Measurements from ENCODE around the gene RARRES1. TPM values are rescaled to one million over a fixed set of nuclear protein-coding genes. Genes with fewer than 3 reads are reported as not detected.
A peak's percentile ranks its signal among the peaks of the same experiment; 100 is the strongest.

The RARRES1 gene
- total and polyA plus RNA-seq, 2 donors, result 2.4 to 7.3 TPM

GRCh38 chr3:158668506-158668905, 63.8 kb downstream of the RARRES1 start:
- H3K27me3 ChIP-seq (ENCODE audit: control insufficient read depth in 2 of 2, insufficient read depth in 1 of 2, low read length in 1 of 2), result no peaks in the 10 kb centered on the region
- H3K9me3 ChIP-seq (ENCODE audit: control insufficient read depth in 2 of 2, insufficient read depth in 1 of 2, low read length in 1 of 2), result no peaks in the 10 kb centered on the region
- DNase-seq (ENCODE audit: low read depth in 6 of 9, low spot score in 9 of 9), result no peak
- H3K4me1 ChIP-seq (ENCODE audit: control insufficient read depth in 2 of 2, insufficient read depth in 2 of 2, low read length in 2 of 2), result peaks cover 4 to 12% of the 10 kb centered on the region in 2 donors
- WGBS, result 96% methylated on average over 2 of the region's 2 CpGs
- no peak overlapping the region for H3K27ac ChIP-seq (ENCODE audit: low read depth in 1 of 2, low read length in 1 of 2)
- peaks cover 7 to 56% of the 10 kb centered on the region in 2 donors for H3K36me3 ChIP-seq (ENCODE audit: control insufficient read depth in 2 of 2, insufficient read depth in 2 of 2, low read length in 1 of 2)
- no peak overlapping the region for H3K4me3 ChIP-seq (ENCODE audit: low read length in 2 of 2)

GRCh38 chr3:158666416-158666815, 65.8 kb downstream of the RARRES1 start:
- no peak for DNase-seq (ENCODE audit: low read depth in 6 of 9, low spot score in 9 of 9)
- H3K27ac ChIP-seq (ENCODE audit: low read depth in 1 of 2, low read length in 1 of 2), result no peak overlapping the region
- 97% methylated on average over 3 of the region's 3 CpGs for WGBS
- H3K36me3 ChIP-seq (ENCODE audit: control insufficient read depth in 2 of 2, insufficient read depth in 2 of 2, low read length in 1 of 2), result peaks cover 7 to 62% of the 10 kb centered on the region in 2 donors
- no peaks in the 10 kb centered on the region for H3K9me3 ChIP-seq (ENCODE audit: control insufficient read depth in 2 of 2, insufficient read depth in 1 of 2, low read length in 1 of 2)
- no peaks in the 10 kb centered on the region for H3K4me1 ChIP-seq (ENCODE audit: control insufficient read depth in 2 of 2, insufficient read depth in 2 of 2, low read length in 2 of 2)
- H3K4me3 ChIP-seq (ENCODE audit: low read length in 2 of 2), result no peak overlapping the region
- no peaks in the 10 kb centered on the region for H3K27me3 ChIP-seq (ENCODE audit: control insufficient read depth in 2 of 2, insufficient read depth in 1 of 2, low read length in 1 of 2)

GRCh38 chr3:158663832-158664231, 68.4 kb downstream of the RARRES1 start:
- Histone ChIP-seq H3K4me1 (ENCODE audit: control insufficient read depth in 2 of 2, insufficient read depth in 2 of 2, low read length in 2 of 2) (no peaks in the 10 kb centered on the region), H3K9me3 (ENCODE audit: control insufficient read depth in 2 of 2, insufficient read depth in 1 of 2, low read length in 1 of 2) (no peaks in the 10 kb centered on the region)
- 100% methylated on average over 1 of the region's 1 CpG for WGBS

GRCh38 chr3:158663246-158663645, 69.0 kb downstream of the RARRES1 start:
- DNase-seq (ENCODE audit: low read depth in 6 of 9, low spot score in 9 of 9), result no peak
- H3K27ac ChIP-seq (ENCODE audit: low read depth in 1 of 2, low read length in 1 of 2), result no peak overlapping the region
- H3K4me3 ChIP-seq (ENCODE audit: low read length in 2 of 2), result no peak overlapping the region
- H3K4me1 ChIP-seq (ENCODE audit: control insufficient read depth in 2 of 2, insufficient read depth in 2 of 2, low read length in 2 of 2), result no peaks in the 10 kb centered on the region
- peaks cover 9 to 58% of the 10 kb centered on the region in 2 donors for H3K36me3 ChIP-seq (ENCODE audit: control insufficient read depth in 2 of 2, insufficient read depth in 2 of 2, low read length in 1 of 2)
- H3K9me3 ChIP-seq (ENCODE audit: control insufficient read depth in 2 of 2, insufficient read depth in 1 of 2, low read length in 1 of 2), result no peaks in the 10 kb centered on the region
- H3K27me3 ChIP-seq (ENCODE audit: control insufficient read depth in 2 of 2, insufficient read depth in 1 of 2, low read length in 1 of 2), result no peaks in the 10 kb centered on the region
- WGBS, result 97% methylated on average over 1 of the region's 1 CpG

More at GRCh38 chr3:158663832-158664231, 68.4 kb downstream of the RARRES1 start:
- no peaks in the 10 kb centered on the region for H3K27me3 ChIP-seq (ENCODE audit: control insufficient read depth in 2 of 2, insufficient read depth in 1 of 2, low read length in 1 of 2)
- peaks cover 12 to 62% of the 10 kb centered on the region in 2 donors for H3K36me3 ChIP-seq (ENCODE audit: control insufficient read depth in 2 of 2, insufficient read depth in 2 of 2, low read length in 1 of 2)
- no peak for DNase-seq (ENCODE audit: low read depth in 6 of 9, low spot score in 9 of 9)
- no peak overlapping the region for H3K4me3 ChIP-seq (ENCODE audit: low read length in 2 of 2)
- H3K27ac ChIP-seq (ENCODE audit: low read depth in 1 of 2, low read length in 1 of 2), result no peak overlapping the region

GRCh38 chr3:158660711-158661110, 71.5 kb downstream of the RARRES1 start:
- H3K27me3 ChIP-seq (ENCODE audit: control insufficient read depth in 2 of 2, insufficient read depth in 1 of 2, low read length in 1 of 2), result no peaks in the 10 kb centered on the region
- DNase-seq (ENCODE audit: low read depth in 6 of 9, low spot score in 9 of 9), result no peak
- H3K9me3 ChIP-seq (ENCODE audit: control insufficient read depth in 2 of 2, insufficient read depth in 1 of 2, low read length in 1 of 2), result no peaks in the 10 kb centered on the region
- no peak overlapping the region for H3K27ac ChIP-seq (ENCODE audit: low read depth in 1 of 2, low read length in 1 of 2)
- no peak overlapping the region for H3K4me3 ChIP-seq (ENCODE audit: low read length in 2 of 2)
- no peaks in the 10 kb centered on the region for H3K4me1 ChIP-seq (ENCODE audit: control insufficient read depth in 2 of 2, insufficient read depth in 2 of 2, low read length in 2 of 2)
- 98% methylated on average over 4 of the region's 4 CpGs for WGBS
- H3K36me3 ChIP-seq (ENCODE audit: control insufficient read depth in 2 of 2, insufficient read depth in 2 of 2, low read length in 1 of 2), result peaks cover 9 to 52% of the 10 kb centered on the region in 2 donors

GRCh38 chr3:158659454-158660237, 72.6 kb downstream of the RARRES1 start:
- WGBS, result 37% methylated on average over 7 of the region's 7 CpGs
- peak in 5 of 9 donors; percentile 29 to 72 (median 50) for DNase-seq (ENCODE audit: low read depth in 6 of 9, low spot score in 9 of 9)
- Histone ChIP-seq H3K36me3 (ENCODE audit: control insufficient read depth in 2 of 2, insufficient read depth in 2 of 2, low read length in 1 of 2) (peaks cover 9 to 52% of the 10 kb centered on the region in 2 donors), H3K4me1 (ENCODE audit: control insufficient read depth in 2 of 2, insufficient read depth in 2 of 2, low read length in 2 of 2) (no peaks in the 10 kb centered on the region), H3K27ac (ENCODE audit: low read depth in 1 of 2, low read length in 1 of 2) (no peak overlapping the region), H3K27me3 (ENCODE audit: control insufficient read depth in 2 of 2, insufficient read depth in 1 of 2, low read length in 1 of 2) (no peaks in the 10 kb centered on the region), H3K9me3 (ENCODE audit: control insufficient read depth in 2 of 2, insufficient read depth in 1 of 2, low read length in 1 of 2) (no peaks in the 10 kb centered on the region), H3K4me3 (ENCODE audit: low read length in 2 of 2) (no peak overlapping the region)

GRCh38 chr3:158658889-158659288, 73.4 kb downstream of the RARRES1 start:
- H3K9me3 ChIP-seq (ENCODE audit: control insufficient read depth in 2 of 2, insufficient read depth in 1 of 2, low read length in 1 of 2), result no peaks in the 10 kb centered on the region
- no peak for DNase-seq (ENCODE audit: low read depth in 6 of 9, low spot score in 9 of 9)
- no peaks in the 10 kb centered on the region for H3K27me3 ChIP-seq (ENCODE audit: control insufficient read depth in 2 of 2, insufficient read depth in 1 of 2, low read length in 1 of 2)
- H3K4me1 ChIP-seq (ENCODE audit: control insufficient read depth in 2 of 2, insufficient read depth in 2 of 2, low read length in 2 of 2), result no peaks in the 10 kb centered on the region
- H3K27ac ChIP-seq (ENCODE audit: low read depth in 1 of 2, low read length in 1 of 2), result no peak overlapping the region
- 98% methylated on average over 7 of the region's 7 CpGs for WGBS
- peaks cover 6 to 52% of the 10 kb centered on the region in 2 donors for H3K36me3 ChIP-seq (ENCODE audit: control insufficient read depth in 2 of 2, insufficient read depth in 2 of 2, low read length in 1 of 2)
- H3K4me3 ChIP-seq (ENCODE audit: low read length in 2 of 2), result no peak overlapping the region

GRCh38 chr3:158652463-158652862, 79.8 kb downstream of the RARRES1 start:
- Histone ChIP-seq H3K27ac (ENCODE audit: low read depth in 1 of 2, low read length in 1 of 2) (no peak overlapping the region), H3K4me1 (ENCODE audit: control insufficient read depth in 2 of 2, insufficient read depth in 2 of 2, low read length in 2 of 2) (no peaks in the 10 kb centered on the region), H3K4me3 (ENCODE audit: low read length in 2 of 2) (no peak overlapping the region), H3K36me3 (ENCODE audit: control insufficient read depth in 2 of 2, insufficient read depth in 2 of 2, low read length in 1 of 2) (peaks cover 3 to 71% of the 10 kb centered on the region in 2 donors), H3K9me3 (ENCODE audit: control insufficient read depth in 2 of 2, insufficient read depth in 1 of 2, low read length in 1 of 2) (no peaks in the 10 kb centered on the region), H3K27me3 (ENCODE audit: control insufficient read depth in 2 of 2, insufficient read depth in 1 of 2, low read length in 1 of 2) (no peaks in the 10 kb centered on the region)
- WGBS, result 98% methylated on average over 3 of the region's 3 CpGs
- no peak for DNase-seq (ENCODE audit: low read depth in 6 of 9, low spot score in 9 of 9)

- no peaks in the 10 kb centered on the region for H3K4me1 ChIP-seq (ENCODE audit: control insufficient read depth in 2 of 2, insufficient read depth in 2 of 2, low read length in 2 of 2)
- no peak for DNase-seq (ENCODE audit: low read depth in 6 of 9, low spot score in 9 of 9)
- H3K27me3 ChIP-seq (ENCODE audit: control insufficient read depth in 2 of 2, insufficient read depth in 1 of 2, low read length in 1 of 2), result no peaks in the 10 kb centered on the region
- H3K27ac ChIP-seq (ENCODE audit: low read depth in 1 of 2, low read length in 1 of 2), result no peak overlapping the region
- H3K36me3 ChIP-seq (ENCODE audit: control insufficient read depth in 2 of 2, insufficient read depth in 2 of 2, low read length in 1 of 2), result peaks cover 6 to 66% of the 10 kb centered on the region in 2 donors
- 99% methylated on average over 2 of the region's 2 CpGs for WGBS
- H3K9me3 ChIP-seq (ENCODE audit: control insufficient read depth in 2 of 2, insufficient read depth in 1 of 2, low read length in 1 of 2), result no peaks in the 10 kb centered on the region
- H3K4me3 ChIP-seq (ENCODE audit: low read length in 2 of 2), result no peak overlapping the region
These were observed 81.1 kb downstream of the RARRES1 start for GRCh38 chr3:158651192-158651591.

Data from thymus (tissue), 11 donors.